Left renal cortex interstitium (tissue), 4 donors: ENCODE results near the gene RCAN3. TPM values are rescaled to one million over a fixed set of nuclear protein-coding genes. Genes with fewer than 3 reads are reported as not detected.
"Not testable (repeated sequence)": the region's sequence is repeated elsewhere in the genome, so short reads cannot be mapped to it uniquely, and the experiment has no call there.

Source experiments
- DNase-seq, 4 donors: peaks; one replicate each; pipeline ENCODE4 v3.0.0-alpha.2; 2013; ENCODE audit warnings: low read depth in 4 of 4, low spot score in 2 of 4, missing footprints in 1 of 4
- polyA plus RNA-seq, 4 donors: library from polyadenylated mRNA; unstranded; fragments of 120-200 nt; gene quantifications; one replicate each; pipeline ENCODE4 v1.2.1, GENCODE V29; 2013; ENCODE audit not compliant: insufficient read length in 4 of 4

Gene RCAN3
- polyA plus RNA-seq, 4 donors: 8.2 to 11.5 (median 9.4) TPM

DNA sequence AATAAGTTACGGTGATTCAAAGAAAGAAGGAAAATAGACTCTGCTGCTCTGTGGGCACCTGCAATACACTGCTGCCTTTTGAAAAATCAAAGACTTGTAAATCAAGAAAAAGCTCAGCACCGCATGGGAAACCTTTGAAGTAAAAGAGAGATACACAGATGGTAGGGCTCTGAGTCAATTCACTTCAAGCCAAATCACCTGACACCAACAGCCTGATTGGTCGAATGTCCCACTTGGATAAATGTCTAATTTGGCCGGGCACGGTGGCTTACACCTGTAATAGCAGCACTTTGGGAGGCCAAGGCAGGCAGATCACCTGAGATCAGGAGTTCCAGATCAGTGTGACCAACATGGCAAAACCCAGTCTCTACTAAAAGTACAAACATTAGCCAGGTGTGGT, 19.2 kb upstream of the RCAN3 start:
- DNase-seq: no peak

DNA sequence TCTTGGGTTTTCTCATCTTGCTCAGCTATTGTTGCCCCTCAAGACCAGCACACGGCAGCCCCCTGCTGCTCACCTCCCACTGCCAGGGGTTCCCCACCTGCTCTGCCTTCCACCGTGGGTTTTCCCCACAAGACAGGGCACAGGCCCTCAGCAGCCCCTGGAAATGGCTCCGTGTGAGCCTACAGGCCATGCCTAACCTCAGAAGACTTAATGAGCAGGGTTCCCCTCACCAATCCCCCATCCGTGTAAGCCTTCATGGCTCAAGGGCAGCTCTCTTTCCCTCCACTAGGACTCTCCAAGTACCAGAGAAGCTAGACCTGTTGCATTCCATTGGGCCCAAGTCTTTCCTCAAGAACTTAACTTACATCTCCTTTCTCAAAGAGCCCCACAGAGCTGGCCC, 18.4 kb upstream of the RCAN3 start:
- no peak for DNase-seq

DNA sequence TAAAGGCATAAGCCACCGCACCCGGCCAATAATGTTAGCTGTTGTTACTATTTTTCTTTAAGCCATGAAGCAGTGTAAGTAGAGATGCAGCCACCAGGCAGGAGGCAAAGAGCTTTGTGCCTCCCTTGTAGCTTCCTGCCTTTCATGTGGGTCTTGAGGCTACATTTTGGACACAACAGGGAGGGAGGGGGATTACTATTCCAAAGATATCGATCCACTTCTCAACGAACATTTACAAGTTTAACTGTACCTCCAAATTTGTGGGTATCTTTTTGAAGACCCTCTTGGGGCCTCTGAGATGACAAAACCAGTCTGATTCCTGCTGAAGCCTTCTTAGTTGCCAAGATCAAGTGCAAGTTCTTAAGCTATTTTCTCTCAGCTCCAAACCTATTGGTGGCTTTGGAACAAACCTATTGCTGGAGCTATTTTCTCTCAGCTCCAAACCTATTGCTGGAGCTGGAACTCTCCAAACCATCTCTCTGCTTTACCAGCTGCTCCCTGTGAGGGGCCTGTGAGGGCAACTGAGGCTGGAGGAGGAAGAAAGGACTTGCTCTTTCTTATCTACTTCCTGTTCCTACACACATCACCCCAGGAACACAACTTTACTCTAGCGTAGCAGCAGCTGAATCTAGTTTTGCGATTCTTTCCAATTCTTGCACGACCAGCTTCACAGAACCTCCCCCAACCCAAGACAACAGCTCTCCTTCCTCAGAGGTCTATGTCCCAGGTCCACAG, 16.1 kb upstream of the RCAN3 start:
- DNase-seq: no peak

DNA sequence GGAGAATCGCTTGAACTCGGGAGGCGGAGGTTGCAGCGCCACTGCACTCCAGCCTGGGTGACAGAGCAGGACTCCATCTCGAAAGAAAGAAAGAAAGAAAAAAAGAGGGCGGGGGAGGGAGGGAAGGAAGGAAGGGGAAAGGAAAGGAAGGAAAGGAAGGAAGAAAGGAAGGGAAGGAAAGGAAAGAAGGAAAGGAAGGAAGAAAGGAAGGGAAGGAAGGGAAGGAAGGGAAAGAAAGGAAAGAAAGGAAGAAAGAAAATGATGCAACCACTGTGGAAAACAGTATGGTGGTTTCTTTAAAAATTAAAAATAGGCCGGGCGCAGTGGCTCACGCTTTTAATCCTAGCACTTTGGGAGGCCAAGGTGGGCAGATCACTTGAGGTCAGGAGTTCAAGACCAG, 15.2 kb upstream of the RCAN3 start:
- no peak for DNase-seq

DNA sequence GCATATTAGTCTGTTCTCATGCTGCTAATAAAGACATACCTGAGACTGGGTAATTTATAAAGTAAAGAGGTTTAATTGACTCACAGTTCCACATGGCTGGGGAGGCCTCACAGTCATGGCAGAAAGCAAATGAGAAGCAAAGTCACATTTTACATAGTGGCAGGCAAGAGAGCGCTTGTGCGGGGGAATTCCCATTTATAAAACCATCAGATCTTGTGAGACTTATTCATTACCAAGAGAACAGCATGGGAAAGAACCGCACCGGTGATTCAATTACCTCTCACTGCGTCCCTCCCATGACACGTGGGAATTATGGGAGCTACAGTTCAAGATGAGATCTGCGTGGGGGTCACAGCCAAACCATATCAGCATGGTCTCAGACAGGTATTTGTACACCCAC, 14.5 kb upstream of the RCAN3 start:
- not testable (repeated sequence) for DNase-seq

DNA sequence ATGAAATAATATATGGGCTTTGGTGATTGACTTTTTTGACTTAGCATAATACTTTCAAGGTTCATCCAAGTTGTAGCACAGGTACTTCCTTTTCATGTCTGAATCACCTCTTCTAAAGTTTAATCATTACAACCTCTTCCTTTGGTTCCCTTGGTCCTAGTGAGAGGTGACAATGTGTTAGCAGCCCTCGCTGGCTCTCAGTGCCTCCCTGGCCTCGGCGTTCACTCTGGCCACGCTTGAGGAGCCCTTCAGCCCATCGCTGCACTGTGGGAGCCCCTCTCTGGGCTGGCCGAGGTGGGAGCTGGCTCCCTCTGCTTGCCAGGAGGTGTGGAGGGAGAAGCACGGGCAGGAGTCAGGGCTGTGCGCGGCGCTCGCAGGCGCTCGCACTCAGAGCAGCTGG, 13.0 kb upstream of the RCAN3 start:
- no peak for DNase-seq

DNA sequence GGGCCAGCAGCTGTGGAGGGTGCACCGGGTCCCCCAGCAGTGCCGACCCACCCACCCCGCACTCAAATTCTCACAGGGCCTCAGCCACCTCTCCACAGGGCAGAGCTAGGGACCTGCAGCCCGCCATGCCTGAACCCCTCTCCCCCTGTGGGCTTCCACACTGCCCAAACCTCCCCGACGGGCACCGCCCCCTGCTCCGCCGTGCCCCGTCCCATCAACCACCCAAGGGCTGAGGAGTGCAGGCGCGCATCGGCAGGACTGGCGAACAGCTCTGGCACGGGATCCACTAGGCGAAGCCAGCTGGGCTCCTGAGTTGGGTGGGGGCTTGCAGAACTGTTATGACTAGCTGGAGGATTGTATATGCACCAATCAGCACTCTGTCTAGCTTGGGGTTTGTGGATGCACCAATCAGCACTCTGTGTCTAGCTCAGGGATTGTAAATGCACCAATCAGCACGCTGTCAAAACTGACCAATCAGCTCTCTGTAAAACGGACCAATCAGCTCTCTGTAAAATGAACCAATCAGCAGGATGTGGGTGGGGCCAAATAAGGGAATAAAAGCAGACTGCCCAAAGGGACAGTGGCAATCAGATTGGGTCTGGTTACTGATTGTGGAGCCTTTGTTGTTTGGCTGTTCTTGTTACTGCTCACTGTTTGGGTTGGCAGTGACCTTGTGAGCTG, 12.4 kb upstream of the RCAN3 start:
- DNase-seq: no peak

DNA sequence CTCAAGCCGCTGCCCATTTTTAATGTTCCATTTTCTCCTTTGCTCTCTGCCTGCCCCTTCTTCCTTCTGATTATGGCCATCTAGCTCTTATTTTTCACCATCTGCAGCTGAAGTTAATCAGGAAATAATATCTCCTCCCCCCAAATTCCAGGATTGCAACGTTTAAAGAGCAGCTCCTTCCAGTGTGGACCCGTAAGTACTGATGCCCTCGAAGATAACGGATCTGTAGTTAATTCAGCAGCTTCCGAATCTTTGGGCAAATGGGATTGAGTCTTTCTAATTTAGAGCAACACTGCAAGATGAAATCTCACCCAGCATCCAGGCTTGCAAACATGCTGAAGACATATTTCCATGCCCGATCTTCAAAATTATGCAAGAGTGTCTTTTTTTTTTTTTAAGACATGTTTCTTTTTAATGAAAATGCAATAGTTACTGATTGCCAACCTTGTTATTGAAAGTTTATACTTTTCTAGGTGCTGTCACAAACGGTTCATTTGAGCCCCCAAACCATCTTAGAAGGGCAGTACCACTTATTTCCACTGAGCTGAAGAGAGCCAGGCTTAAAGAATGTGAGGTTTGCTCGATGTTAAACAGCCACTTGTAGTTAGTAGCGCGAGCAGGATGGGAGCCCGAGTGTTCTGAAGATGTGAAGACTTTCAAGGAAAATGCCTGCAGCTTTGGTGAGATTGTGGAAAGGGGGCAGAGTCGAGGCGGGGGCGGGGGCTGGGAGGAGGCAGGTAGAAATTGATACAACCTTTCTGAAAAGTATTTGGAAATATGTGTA, 10.9 kb upstream of the RCAN3 start:
- DNase-seq: no peak

DNA sequence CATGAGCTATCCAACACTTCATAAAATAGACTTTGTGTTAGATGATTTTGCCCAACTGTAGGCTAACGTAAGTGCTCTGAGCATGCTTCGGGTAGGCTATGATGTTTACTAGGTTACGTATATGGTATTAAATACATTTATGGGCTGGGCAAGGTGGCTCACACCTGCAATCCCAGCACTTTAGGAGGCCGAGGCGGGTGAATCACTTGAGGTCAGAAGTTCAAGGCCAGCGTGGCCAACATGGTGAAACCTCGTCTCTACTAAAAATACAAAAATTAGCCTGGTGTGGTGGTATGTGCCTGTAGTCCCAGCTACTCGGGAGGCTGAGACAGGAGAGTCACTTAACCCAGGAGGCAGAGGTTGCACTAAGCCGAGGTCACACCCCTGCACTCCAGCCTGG, 9.7 kb upstream of the RCAN3 start:
- DNase-seq: not testable (repeated sequence)

DNA sequence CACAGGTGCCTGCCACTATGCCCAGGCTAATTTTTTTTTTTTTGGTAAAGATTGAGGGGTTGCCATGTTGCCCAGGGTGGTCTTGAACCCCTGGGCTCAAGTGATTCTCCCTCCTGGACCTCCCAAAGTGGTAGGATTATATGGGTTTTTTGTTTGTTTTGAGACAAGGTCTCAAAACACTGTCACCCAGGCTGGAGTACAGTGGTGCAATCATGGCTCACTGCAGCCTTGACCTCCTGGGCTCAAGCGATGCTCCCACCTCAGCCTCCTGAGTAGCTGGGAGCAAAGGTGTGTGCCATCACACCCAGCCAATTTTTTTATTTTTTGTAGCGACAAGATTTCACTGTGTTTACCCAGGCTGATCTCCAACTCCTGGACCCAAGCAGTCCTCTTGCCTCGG, 8.9 kb upstream of the RCAN3 start:
- DNase-seq: no peak

DNA sequence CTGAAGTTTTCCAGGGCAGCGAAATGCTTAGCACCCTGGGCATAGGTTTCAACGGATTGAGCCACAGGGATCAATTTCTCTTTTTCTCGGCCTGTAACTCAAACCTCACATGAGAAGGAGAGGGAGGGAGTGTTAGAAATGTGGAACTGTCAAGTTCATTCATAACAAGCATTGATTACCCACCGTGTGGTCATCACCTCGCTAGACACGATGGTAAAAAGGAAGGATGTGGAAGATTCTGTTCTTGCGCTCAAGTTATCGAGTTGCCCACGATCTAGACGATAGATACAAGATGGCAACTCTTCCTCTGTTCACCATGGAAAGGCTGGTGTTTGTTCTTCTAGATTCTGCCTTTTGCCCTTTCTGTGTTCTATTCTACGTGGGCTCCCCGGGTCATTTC, 4.0 kb upstream of the RCAN3 start:
- no peak for DNase-seq

DNA sequence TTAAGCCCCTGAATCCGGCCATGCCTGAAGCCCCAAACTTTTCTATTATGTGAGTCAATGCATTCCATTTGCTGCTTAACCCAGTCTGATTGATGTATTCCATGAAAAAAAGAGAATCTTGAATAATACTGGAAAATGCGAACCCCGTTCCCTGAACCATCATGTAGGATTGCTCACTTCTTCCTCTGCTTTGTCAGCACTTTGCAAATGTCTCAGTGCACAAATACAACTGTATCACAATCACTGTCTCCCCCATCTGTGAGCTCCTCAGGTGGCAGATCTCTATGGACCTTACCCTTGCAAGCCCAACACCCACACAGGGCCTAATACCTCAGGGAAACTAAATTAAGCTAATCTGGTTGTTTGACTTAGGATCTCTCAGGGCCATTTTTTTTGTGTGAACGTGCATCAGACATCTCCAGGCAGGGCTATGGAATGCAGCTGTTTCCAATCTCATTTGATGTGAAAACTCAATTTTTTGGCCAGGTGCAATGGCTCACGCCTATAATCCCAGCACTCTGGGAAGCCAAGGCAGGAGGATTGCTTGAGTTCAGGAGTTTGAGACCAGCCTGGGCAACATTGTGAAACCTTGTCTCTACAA, 2.1 kb upstream of the RCAN3 start:
- DNase-seq: no peak

DNA sequence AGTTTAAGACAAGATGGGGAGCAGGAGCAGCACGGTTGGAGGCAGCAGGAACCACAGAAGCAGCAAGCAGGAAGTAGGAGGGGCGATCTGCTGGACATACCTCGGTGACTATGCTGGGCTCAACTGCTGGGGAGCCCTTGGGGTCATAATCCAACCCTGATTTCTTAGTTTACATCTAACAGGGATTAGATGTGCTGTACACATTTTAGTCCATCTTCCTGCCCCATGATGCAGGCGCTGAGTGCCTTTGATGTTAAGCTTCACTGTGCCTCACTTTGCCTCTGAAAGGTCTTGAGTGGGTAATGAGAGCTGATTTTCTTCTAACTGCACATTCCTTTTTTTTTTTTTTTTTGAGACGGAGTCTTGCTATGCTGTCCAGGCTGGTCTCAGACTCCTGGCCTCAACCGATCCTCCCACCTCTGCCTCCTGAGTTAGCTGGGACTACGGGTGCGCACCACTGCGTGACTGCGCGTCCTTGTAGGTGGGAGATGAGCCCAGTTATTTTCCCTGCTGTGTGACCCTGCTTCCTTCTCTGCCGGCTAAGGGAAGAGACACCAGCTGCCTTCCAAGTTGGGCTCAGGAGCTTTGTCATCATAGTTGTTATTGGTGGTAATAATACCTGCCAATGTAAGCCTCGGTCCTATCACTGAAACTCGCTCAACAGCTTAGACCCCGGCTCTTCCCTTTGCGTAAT, 1.1 kb upstream of the RCAN3 start:
- no peak for DNase-seq

DNA sequence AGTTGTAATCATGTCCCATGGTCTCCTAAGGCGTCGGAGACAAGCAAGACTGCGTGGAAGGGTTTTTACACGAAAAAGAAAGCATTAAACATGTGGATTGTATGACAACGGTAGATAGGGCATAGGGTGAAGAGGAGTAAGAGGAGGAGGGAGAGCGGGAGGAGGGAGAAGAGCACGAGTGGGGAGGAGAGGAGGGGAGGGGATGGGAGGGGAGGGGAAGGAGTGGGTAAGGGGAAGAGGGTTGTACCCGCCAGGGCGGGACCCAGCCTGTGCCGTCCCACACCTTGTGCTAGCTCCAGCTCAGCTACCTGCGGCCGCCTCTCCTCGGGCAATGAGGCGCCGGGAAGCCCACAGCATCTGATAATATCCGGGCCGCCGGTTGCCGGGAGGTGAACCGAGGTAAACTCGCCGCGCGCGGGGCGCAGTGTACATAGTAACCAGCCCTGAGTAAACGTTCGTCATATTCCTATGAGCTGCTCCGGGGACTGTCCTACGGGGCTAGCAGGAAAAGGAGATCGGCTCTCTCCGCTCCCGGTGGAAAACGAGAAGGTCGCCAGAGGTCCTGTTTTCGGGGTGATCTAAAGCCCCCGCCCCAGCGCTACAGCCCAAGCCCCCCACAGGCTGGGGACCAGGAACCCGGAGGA, 449 bp upstream of the RCAN3 start:
- peak in 2 of 4 donors; percentile 41 to 42 for DNase-seq

DNA sequence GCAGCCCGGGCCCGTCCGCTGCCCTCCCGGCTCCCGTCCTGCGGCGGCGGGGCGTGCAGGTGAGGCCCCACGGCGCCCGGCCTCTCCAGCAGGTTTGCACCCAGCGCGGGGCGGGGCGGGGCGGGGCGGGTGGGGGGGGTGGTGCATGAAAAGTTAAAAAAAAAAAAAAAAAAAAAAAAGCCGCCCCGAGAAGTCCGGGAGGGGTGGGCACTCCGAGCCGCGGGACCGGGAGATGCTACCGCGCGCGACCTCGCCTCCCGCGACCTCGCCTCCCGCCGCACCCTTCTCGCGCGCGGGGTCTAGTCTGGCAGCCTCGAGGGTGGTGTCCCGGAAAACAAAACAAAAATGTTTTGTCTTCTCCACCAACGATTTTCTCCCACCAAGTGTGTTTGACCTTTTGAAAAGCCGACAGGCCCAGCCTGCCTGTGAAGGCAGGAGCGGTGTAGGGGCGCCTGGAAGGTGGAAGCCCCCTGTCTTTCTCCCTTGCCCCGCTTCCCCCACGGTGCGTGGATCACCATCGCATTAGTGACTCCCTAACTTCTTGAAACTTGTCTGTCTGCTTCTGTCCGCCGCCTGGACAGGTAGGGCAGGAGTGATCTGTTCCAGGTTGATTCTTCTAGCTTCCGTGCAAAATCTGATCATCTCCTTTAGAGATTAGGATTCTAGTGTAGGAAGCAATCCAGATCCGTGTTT, 569 bp downstream of the RCAN3 start:
- no peak for DNase-seq

DNA sequence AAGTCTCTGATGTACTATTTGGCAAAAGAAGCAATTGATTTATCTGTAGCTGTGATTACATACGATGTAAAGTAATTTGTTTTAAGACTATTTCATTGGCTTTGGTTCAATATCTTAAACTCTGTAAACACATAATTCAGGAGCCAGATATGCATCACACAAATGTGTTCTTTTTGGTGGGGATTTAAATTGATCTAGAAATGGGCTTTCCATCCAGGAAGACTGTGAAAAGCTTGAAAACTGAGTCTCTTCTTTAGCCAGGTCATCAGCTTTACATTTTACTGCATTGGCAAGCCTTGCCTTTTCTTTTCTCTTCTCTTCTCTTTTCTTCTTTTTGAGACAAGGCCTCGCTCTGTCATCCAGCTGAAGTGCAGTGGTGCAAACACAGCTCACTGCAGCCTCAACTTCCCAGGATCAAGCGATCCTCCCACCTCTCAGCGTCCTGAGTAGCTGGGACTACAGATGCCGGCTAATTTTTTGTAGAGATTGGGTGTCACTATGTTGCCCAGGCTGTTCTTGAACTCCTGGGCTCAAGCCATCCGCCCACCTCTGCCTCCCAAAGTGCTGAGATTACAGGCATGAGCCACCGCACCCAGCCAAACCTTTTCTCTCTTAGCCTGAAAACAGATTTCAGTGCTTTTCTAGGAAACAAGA, 1.4 kb downstream of the RCAN3 start:
- no peak for DNase-seq

DNA sequence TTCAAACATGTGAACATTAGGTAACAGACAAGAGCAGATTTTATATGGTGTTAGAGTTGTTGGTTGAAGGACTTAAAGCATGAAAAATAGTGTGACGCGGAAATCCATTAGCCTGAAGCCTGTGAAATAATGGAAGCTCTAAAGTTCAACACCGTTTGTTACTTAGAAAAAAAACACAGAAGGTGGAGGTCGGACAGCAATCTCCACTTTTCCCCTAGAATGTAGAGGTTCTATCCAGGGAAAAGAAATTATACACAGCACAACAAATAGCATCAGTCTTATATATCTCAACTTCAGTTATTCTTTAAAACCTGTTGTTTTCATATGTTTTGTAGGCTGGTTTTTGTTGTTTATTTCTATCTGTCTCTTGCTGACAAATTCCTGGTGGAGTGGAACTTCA, 1.9 kb downstream of the RCAN3 start:
- DNase-seq: no peak

DNA sequence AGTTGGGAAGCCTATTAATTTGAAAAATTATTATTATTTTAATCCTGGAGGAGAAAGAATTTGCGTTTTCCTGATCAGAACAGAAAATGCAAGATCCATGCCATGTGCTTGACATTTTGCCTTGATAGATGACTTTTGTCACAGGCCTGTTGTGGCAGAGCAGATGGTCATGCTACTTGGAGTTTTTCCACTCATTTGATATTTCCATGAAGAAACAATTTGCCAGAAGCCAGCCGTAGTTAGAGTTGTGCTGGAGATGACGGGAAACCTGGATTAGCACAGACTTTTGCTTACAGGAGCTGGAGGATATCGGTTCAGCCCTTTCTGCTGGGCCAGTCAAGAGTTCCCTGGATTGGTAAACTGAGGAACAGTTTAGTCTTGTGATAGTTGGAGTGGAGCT, 3.2 kb downstream of the RCAN3 start:
- DNase-seq: no peak
